ENCODE results near the gene UGT1A5.

Gene UGT1A5

GRCh38 chr2:233813236-233814055, 100.7 kb downstream of the UGT1A5 start:
- no peak for DNase-seq

- DNase-seq: no peak
Measured at GRCh38 chr2:233814056-233814835, 101.5 kb downstream of the UGT1A5 start.

- DNase-seq: no peak
Measured at GRCh38 chr2:233815861-233816260, 103.2 kb downstream of the UGT1A5 start.

GRCh38 chr2:233816334-233816733, 103.6 kb downstream of the UGT1A5 start:
- DNase-seq: no peak

- no peak for DNase-seq
Measured at GRCh38 chr2:233816771-233817170, 104.1 kb downstream of the UGT1A5 start.

GRCh38 chr2:233817361-233817911, 104.7 kb downstream of the UGT1A5 start:
- no peak for DNase-seq

- DNase-seq: no peak
Measured at GRCh38 chr2:233817995-233818638, 105.4 kb downstream of the UGT1A5 start.

- no peak for DNase-seq
Measured at GRCh38 chr2:233818639-233819621, 106.2 kb downstream of the UGT1A5 start.

- DNase-seq: no peak
Measured at GRCh38 chr2:233819884-233820773, 107.4 kb downstream of the UGT1A5 start.

- DNase-seq: no peak
Measured at GRCh38 chr2:233820774-233821105, 108.0 kb downstream of the UGT1A5 start.

GRCh38 chr2:233821196-233821595, 108.5 kb downstream of the UGT1A5 start:
- DNase-seq: no peak

- no peak for DNase-seq
Measured at GRCh38 chr2:233821709-233822100, 109.0 kb downstream of the UGT1A5 start.

- DNase-seq: no peak
Measured at GRCh38 chr2:233822101-233822771, 109.5 kb downstream of the UGT1A5 start.

Measured in MV-4-11 (cell line).